Prostate gland (tissue), 2 donors: Measurements from ENCODE around the gene MFN2.

Source experiments
- POLR2A ChIP-seq: fragments of 450-650 bp; IDR thresholded peaks from one replicate; pipeline ENCODE4 v1.6.1; 2016; ENCODE audit warnings: antibody characterized with exemption, mild to moderate bottlenecking
- POLR2AphosphoS5 ChIP-seq: sonication (generic); formaldehyde crosslinking; IDR thresholded peaks from one replicate; pipeline ENCODE4 v1.6.1; 2017; ENCODE audit warnings: antibody characterized with exemption
- TF ChIP-seq, protein P1 (sequence below), 4 experiments: fragments of 200-600 bp in 2 of 4; fragments of 450-650 bp in 2 of 4; sonication (generic) in 2 of 4; IDR thresholded peaks; 1 replicate in 3 of 4; 2 replicates in 1 of 4; pipeline ENCODE4 v1.5.1; 2016 to 2019; ENCODE audit warnings: antibody characterized with exemption in 4 of 4, mild to moderate bottlenecking in 2 of 4, moderate library complexity in 2 of 4

DNA sequence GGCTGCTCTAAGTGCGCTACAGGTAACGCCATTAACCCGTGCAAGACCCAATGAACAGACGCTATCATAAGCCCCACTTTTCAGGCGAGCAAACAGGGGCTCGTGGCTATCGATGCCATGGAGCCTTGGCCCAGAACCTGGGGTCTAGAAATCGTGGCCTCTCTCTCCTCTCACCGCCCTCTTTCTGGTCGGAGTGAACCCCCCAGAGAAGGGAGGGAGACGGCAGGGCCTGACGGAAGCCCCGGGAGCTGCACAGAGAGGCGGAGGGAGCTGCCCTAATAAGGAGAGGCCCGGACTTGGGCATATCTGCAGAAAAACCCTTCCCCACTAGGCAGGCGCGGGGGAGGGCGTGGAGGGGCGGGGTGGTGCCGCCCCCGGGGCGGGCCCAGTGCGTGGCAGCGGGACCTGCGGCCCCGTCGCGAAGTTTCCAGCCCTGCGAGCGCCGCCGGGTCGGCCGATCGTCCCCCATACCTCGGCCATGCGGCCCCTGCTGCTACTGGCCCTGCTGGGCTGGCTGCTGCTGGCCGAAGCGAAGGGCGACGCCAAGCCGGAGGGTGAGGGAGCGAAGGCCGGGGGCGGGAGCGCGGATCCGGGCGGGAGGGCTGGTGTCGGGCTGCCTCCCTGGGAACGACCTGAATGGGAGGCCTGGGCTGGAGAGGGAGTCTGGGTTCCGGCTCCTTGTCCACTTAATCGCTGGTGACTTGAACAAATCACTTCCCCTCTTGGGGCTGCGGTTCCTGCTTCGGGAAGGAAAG lies 45.8 kb upstream of the MFN2 start, which contains the start of gene PLOD1:
- TF ChIP-seq POLR2A = peak; percentile 81
- TF ChIP-seq, protein P1, sequence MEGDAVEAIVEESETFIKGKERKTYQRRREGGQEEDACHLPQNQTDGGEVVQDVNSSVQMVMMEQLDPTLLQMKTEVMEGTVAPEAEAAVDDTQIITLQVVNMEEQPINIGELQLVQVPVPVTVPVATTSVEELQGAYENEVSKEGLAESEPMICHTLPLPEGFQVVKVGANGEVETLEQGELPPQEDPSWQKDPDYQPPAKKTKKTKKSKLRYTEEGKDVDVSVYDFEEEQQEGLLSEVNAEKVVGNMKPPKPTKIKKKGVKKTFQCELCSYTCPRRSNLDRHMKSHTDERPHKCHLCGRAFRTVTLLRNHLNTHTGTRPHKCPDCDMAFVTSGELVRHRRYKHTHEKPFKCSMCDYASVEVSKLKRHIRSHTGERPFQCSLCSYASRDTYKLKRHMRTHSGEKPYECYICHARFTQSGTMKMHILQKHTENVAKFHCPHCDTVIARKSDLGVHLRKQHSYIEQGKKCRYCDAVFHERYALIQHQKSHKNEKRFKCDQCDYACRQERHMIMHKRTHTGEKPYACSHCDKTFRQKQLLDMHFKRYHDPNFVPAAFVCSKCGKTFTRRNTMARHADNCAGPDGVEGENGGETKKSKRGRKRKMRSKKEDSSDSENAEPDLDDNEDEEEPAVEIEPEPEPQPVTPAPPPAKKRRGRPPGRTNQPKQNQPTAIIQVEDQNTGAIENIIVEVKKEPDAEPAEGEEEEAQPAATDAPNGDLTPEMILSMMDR (IDR thresholded peaks at IDR 0.05) = peak in 1 of 4 experiments; percentile 16
- peak; percentile 59 for TF ChIP-seq POLR2AphosphoS5
